GM18505 (cell line): ENCODE measurements around the gene LAMC1.
"Not testable (repeated sequence)": the region's sequence is repeated elsewhere in the genome, so short reads cannot be mapped to it uniquely, and the experiment has no call there.

Experiments used
- ATAC-seq: cut with Tn5 transposase; IDR thresholded peaks from one replicate; pipeline ENCODE4 v1.9.1; 2021; ENCODE audit not compliant: unreplicated experiment
- POLR2A ChIP-seq: IDR thresholded peaks from 4 replicates; pipeline ENCODE4 v1.6.1; 2011; ENCODE audit warnings: borderline replicate concordance; ENCODE audit not compliant: insufficient read depth, insufficient read length; ENCODE audit errors: extremely low read depth

The LAMC1 gene

DNA sequence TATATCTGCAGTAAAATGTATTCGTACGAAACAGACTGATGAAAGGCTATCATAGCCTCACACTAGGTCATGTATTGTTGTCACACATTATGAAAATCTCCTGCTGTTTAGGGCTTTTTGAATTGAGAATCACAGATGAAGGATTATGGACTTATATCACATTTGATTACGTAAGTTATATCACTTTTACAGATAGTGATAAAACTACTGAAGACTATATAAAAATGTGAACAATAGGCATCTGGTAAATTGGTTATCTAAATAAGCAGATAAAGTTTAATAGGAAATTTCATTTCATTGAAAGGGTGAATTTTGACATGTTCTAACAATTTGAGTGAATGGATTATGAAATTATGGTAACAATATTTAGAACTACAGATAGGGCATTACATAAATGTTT, 20.0 kb downstream of the LAMC1 start:
- TF ChIP-seq POLR2A, result no peak
- ATAC-seq, result no peak

DNA sequence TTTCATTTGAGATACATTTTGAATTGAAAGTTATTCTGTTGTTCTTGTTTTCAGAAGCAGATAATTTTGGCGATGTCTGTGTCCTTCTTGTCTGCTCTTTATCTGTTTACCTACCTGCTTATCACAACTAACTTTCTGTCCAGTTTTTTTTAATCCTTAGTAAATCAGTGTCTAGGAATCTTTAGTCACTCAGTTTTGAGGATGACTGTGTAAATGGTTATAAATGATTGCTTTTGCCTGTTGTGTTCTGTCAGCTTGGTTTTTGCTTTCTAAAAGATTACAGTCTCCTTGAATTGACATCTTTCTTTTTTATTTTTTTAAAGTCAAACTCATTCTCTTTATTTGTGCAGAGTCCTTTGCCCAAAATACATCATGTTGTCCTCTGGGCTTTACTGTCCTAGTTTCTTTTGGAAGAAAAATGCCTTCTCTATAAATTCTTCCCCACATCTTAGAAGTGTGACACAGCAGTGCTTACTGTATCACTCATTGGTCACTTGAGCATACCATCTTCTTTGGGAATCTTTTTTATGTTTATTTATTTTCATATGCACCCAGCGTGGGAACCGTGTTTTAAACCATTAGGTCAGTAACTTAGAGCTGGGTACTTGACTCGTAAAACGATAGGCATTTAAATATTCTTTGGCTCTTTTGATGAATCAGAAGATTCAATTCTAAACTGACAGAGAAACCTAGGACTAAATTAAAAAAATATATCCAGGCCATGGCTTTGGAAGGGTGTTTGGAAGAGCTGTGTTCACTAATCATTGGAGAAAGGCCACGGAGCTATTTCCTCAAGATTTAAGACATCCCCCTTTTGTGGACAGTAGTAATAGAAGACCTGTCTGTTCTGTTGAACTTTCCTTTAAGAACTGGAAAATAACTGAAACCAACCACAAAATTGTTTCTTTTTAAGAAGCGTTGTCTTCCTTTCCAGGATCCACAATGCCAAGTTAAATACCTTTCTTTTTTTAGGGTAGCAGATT, 20.9 kb downstream of the LAMC1 start:
- ATAC-seq, result no peak
- no peak for TF ChIP-seq POLR2A

DNA sequence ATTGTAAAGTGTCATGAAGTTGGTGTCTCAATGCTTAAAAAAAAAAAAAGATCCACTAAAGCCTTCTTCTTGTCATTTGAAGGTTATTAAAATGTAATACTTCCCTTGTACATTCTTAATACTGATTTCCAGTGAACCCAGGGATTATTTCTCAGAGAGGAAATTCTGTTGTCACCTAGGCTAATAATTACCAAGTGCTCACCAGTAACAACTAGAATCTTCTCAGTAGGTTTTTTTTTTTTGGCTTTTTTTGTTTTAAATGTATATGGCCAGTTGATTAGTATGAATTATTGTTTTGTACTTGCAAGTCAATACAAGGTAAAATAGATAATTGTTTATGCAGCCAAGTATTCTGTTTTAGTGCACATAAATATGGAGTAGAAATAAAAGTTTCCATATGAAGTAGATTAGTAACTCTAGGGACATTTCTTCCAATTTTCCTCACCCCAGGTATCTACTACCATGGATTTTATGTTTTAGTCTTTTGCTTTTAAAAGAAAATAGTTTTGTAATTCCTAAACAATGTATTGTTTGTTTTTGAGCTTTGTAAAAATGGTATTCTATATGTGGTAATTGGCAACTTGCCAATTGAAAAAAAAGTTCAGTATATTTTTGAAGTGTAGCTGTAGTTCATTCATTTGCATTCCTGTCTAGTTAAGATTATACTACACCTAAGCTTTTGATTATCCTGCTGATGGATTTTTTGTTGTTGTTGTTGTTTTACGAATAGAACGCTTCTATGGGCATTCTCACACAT, 21.9 kb downstream of the LAMC1 start:
- TF ChIP-seq POLR2A, result no peak
- ATAC-seq, result no peak

DNA sequence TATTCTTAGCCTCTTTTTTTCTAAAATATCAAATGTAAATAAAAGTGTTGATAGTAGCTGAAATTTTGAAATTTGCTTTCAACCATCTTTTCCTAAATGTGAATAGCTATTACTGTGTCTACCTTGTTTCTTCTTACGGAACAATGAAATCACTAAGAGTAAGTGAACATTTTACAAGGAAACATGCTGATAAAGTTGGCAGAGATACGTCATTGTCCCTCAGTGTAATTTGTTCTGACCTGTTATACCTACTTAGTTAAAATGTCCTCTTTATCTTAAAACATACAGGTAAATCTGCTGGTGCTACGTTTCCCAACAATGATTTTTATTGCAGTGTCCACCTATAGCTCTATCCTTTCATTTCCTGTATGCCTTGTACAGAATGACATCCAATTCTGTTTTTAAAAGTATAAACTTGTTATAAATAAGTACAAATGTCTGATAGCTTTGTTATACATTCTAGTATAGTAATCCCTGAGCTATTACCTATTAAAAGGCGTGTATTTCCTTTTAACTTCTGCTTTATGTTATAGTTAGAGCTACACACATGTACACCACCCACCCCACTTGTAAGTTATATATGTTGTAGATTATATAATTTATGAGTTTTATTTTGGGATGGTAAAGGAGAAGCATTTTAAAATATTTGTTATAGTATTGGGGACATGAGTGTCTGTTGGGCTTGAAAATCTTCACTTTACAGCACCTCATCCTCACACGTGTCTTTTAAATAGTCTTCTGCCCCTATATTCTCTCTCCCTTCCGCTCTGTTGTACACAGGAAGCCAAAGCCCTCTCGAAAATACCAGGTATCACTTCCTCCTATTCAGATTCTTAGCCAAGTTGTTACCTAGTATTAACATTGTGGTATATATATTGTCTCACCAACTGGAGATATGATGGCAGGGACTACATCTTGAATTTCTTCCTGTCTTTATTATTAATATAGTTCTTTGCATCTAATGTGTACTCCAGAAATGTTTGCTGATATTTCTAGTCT, 25.2 kb downstream of the LAMC1 start:
- peak; percentile 98 for ATAC-seq
- TF ChIP-seq POLR2A, result no peak

DNA sequence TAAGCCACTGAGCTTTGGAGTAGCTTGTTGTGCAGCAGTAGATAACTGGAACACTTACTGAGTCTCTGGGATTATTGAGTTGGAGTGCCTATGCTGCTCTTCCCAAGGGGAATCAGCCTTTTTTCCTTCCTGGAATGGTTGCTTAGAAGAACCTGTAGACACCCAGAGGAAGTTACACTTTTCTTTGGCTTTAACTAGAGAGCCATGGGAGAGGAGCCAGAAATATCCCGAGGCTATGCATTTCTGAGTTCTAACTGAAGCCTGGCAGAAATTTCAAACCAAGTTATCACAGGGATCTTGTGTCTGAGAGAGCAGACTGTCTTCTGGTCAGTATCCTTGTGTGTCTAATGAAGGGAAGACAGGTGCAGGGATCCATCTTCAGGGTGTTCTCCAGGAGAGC, 28.3 kb downstream of the LAMC1 start:
- no peak for ATAC-seq
- no peak for TF ChIP-seq POLR2A

DNA sequence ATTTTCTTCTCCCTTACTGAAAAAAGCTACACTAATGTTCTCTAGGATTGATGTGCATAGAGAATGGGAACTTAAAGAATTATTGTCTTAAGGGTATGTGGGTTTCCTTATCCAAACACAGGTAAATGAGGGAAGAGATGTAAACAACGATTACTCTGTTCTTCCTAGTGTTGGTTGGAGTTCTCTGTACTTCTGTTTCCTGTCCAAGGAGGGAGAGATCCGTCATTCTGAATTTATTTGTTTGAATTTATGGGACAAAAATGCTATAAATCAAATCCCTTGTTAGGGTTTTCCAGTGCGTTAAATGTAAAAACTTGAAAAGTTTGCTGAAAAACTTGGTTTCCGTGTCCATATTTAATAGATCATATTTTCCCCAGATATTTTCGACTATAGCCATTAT, 29.6 kb downstream of the LAMC1 start:
- no peak for TF ChIP-seq POLR2A
- no peak for ATAC-seq

DNA sequence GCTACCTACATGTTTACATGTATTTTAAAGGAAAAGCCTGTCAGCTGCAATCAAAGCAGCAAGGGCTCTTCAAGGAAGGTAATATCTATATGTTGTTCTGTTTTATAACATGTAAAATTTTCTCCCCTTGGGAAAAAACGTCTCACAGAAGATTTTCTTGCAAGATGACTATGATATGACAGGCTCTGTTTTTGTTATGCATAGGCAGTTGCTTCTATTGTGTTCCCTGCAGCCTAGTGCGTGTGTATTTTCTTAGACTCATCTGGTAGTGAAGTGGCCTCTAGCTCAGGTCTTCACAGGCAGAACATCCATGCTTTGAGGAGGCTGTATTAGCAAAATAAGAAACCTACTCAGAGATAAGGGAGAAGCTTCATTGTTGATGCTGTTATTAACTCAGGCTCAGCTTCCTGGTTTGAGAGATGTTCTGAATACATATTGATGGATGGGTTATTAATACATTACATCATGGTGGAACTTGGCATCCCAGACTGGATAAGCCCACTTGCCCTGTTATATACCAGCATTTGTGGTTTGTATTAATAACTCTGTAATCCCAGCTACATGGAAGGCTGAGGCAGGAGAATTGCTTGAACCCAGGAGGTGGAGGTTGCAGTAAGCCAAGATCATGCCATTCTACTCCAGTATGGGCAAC, 35.8 kb downstream of the LAMC1 start:
- TF ChIP-seq POLR2A, result no peak
- no peak for ATAC-seq

DNA sequence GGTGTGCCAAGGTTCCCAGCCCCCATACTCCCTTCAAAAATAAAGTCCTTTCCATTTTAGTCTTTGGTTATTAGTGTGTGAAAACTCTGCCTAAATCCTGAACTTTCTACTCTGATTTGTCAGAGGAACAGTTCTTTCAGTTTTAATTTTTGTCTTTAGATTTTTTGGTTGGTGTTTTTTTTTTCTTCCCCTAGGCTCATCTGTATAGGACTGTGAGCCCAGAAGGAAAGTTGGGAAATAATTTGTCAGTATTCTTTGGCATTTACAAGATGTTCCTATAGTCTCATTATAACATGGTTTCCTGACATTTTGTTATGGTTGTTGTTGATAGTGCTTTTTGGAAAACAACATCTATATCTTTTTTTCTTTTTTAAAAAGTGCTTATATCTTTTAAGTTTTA, 38.0 kb downstream of the LAMC1 start:
- ATAC-seq, result no peak
- TF ChIP-seq POLR2A, result no peak

DNA sequence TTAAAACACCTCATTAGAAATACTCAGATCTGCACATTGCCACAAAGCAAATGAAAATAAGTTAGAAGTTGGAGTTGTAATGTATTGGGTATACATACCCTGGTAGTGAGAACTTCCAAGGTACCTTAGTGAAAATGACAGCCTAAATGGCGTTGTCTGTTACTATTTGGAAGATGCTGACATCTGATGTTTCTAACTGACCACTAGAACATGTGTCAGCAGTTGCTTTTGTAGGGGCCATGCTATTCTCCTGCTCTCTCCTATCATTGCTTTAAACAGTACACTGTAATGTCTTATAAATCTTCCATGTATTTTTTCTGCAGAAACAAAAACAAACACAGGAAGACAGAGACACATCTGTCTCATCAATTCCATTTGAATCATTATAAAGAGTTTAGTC, 40.1 kb downstream of the LAMC1 start:
- no peak for TF ChIP-seq POLR2A
- ATAC-seq, result no peak

DNA sequence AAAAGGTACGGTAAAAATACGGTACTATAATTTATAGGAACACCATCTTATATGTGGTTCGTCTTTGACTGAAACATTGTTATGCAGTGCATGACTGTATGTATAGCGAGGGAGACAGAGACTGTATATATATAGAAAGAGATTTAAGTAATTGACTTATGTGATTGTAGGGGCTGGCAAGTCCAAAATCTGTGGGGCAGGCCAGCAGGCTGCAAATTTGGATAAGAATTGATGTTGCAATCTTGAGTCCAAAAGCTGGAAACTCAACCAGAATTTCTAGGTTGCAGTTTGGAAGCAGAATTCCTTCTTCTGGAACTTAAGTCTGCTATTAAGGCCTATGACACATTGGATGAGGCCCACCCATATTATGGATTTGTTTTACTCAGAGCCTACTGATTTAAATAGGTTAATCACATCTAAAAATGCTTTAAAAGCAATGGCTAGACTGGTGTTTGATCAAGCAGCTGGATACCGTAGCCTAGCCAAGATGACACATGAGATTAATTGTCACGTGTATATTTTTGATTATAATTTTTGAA, 42.0 kb downstream of the LAMC1 start:
- no peak for ATAC-seq
- no peak for TF ChIP-seq POLR2A

DNA sequence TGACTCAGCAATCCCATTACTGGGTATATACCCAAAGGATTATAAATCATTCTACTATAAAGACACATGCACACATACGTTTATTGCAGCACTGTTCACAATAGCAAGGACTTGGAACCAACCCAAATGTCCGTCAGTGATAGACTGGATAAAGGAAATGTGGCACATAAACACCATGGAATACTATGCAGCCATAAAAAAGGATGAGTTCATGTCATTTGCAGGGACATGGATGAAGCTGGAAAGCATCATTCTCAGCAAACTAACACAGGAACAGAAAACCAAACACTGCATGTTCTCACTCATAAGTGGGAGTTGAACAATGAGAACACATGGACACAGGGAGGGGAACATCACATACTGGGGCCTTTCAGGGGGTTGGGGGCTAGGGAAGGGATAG, 43.2 kb downstream of the LAMC1 start:
- not testable (repeated sequence) for ATAC-seq

DNA sequence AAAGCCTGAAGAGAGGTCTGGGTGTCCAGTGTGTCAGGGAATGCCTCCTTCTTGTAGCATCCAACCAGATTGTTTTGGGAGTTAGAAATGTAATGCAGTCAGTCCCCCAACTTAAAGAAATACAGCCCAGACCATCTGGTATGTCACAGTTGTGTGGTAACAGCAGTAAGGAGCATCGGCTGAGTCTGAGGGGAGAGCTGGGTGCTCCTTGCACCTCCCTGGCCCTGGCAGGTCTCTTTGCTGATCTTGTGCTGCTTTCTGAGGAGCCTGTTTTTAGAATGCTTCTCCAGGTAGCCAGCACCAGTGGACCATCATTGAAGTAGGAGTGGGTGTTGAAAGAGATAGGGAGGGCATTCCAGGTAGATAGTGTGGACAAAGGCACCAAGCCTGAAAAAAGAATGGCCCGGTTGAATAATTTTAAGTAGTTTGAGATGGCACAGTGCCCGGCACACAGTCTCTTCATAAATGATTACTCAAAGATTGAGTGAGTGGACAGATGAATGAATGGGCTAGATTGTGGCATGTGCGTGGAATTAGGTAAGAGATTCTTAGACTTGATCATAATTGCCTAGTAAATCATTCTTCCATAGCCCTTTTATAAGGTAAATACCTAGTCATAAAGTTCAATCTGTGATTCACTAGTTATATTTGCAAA, 46.5 kb downstream of the LAMC1 start:
- no peak for TF ChIP-seq POLR2A
- ATAC-seq, result no peak
